Liver (tissue), 9 donors: Measurements from ENCODE around the gene DHX30. TPM values are rescaled to one million over a fixed set of nuclear protein-coding genes. Genes with fewer than 3 reads are reported as not detected.

ENCODE experiments used
- DNase-seq: peaks from one replicate; pipeline ENCODE4 v3.0.0-alpha.2; 2017; ENCODE audit warnings: low spot score
- H3K27ac ChIP-seq, 2 donors: one replicate each; pipeline ENCODE4 v1.7.0; 2013; ENCODE audit warnings: inconsistent platforms in 2 of 2, low read length in 2 of 2, control low read depth in 1 of 2, low read depth in 1 of 2, mild to moderate bottlenecking in 1 of 2
- H3K27me3 ChIP-seq, 4 donors: one replicate each; pipeline versions ENCODE4 v1.6.1 to v1.7.0; 2013; ENCODE audit warnings: low read length in 3 of 4, inconsistent platforms in 1 of 4, mild to moderate bottlenecking in 1 of 4, moderate library complexity in 1 of 4; ENCODE audit not compliant: control insufficient read depth in 4 of 4, insufficient read depth in 4 of 4
- H3K36me3 ChIP-seq, 4 donors: one replicate each; pipeline versions ENCODE4 v1.6.1 to v1.7.0; 2013; ENCODE audit warnings: low read length in 3 of 4, mild to moderate bottlenecking in 3 of 4, low read depth in 1 of 4, moderate library complexity in 1 of 4; ENCODE audit not compliant: control insufficient read depth in 4 of 4, insufficient read depth in 3 of 4
- H3K4me1 ChIP-seq, 4 donors: one replicate each; pipeline versions ENCODE4 v1.6.1 to v1.7.0; 2013; ENCODE audit warnings: low read length in 3 of 4, mild to moderate bottlenecking in 3 of 4, moderate library complexity in 1 of 4; ENCODE audit not compliant: control insufficient read depth in 4 of 4, insufficient read depth in 4 of 4
- H3K4me3 ChIP-seq, 3 donors: one replicate each; pipeline versions ENCODE4 v1.6.1 to v1.7.0; 2013; ENCODE audit warnings: low read length in 3 of 3, control low read depth in 1 of 3, low read depth in 1 of 3, mild to moderate bottlenecking in 1 of 3
- H3K9ac ChIP-seq, 2 donors: one replicate each; pipeline ENCODE4 v1.7.0; 2013; ENCODE audit warnings: low read length in 2 of 2, mild to moderate bottlenecking in 2 of 2, moderate library complexity in 2 of 2, control low read depth in 1 of 2, low read depth in 1 of 2
- H3K9me3 ChIP-seq, 4 donors: one replicate each; pipeline versions ENCODE4 v1.6.1 to v1.7.0; 2013; ENCODE audit warnings: low read length in 3 of 4; ENCODE audit not compliant: control insufficient read depth in 4 of 4
- ATF3 ChIP-seq: IDR thresholded peaks from 2 replicates; pipeline ENCODE4 v1.6.1; 2016; ENCODE audit warnings: antibody characterized with exemption
- CTCF ChIP-seq: fragments of 150-350 bp; IDR thresholded peaks from 2 replicates; pipeline ENCODE4 v1.5.1; 2017; ENCODE audit warnings: improper control_type of control experiment, low read depth, low read length; ENCODE audit not compliant: missing input control
- EGR1 ChIP-seq, 2 donors: IDR thresholded peaks; 2 replicates each; pipeline ENCODE4 v1.6.1; 2016 to 2018; ENCODE audit warnings: antibody characterized with exemption in 2 of 2, low read depth in 2 of 2
- FOXA1 ChIP-seq: IDR thresholded peaks from 2 replicates; pipeline ENCODE4 v1.6.1; 2016; ENCODE audit warnings: antibody characterized with exemption
- FOXA2 ChIP-seq: IDR thresholded peaks from 2 replicates; pipeline ENCODE4 v1.6.1; 2016; ENCODE audit warnings: antibody characterized with exemption
- GABPA ChIP-seq, 2 donors: IDR thresholded peaks in 1 of 2; conservative IDR thresholded peaks in 1 of 2; 2 replicates each; pipeline ENCODE4 v1.6.1; 2016; ENCODE audit warnings: antibody characterized with exemption in 2 of 2, mild to moderate bottlenecking in 1 of 2, moderate library complexity in 1 of 2
- HNF4A ChIP-seq, 2 donors: conservative IDR thresholded peaks; 2 replicates each; pipeline ENCODE4 v1.6.1; 2016; ENCODE audit warnings: antibody characterized with exemption in 2 of 2, mild to moderate bottlenecking in 2 of 2
- HNF4G ChIP-seq: IDR thresholded peaks from 2 replicates; pipeline ENCODE4 v1.6.1; 2016; ENCODE audit warnings: antibody characterized with exemption
- JUND ChIP-seq, 2 donors: IDR thresholded peaks; 2 replicates each; pipeline ENCODE4 v1.6.1; 2016; ENCODE audit warnings: antibody characterized with exemption in 2 of 2
- MAX ChIP-seq: IDR thresholded peaks from 2 replicates; pipeline ENCODE4 v1.6.1; 2016; ENCODE audit warnings: antibody characterized with exemption
- NR2F2 ChIP-seq: IDR thresholded peaks from 2 replicates; pipeline ENCODE4 v1.6.1; 2016; ENCODE audit warnings: antibody characterized with exemption
- RAD21 ChIP-seq, 2 donors: IDR thresholded peaks; 2 replicates each; pipeline ENCODE4 v1.6.1; 2016; ENCODE audit warnings: antibody characterized with exemption in 2 of 2, mild to moderate bottlenecking in 2 of 2
- REST ChIP-seq: IDR thresholded peaks from 2 replicates; pipeline ENCODE4 v1.6.1; 2016; ENCODE audit warnings: antibody characterized with exemption, mild to moderate bottlenecking
- RXRA ChIP-seq, 2 donors: IDR thresholded peaks; 2 replicates each; pipeline ENCODE4 v1.6.1; 2017 to 2018; ENCODE audit warnings: antibody characterized with exemption in 2 of 2, mild to moderate bottlenecking in 1 of 2
- SP1 ChIP-seq: IDR thresholded peaks from 2 replicates; pipeline ENCODE4 v1.6.1; 2018; ENCODE audit warnings: antibody characterized with exemption, mild to moderate bottlenecking
- TAF1 ChIP-seq: conservative IDR thresholded peaks from 2 replicates; pipeline ENCODE4 v1.6.1; 2016; ENCODE audit warnings: antibody characterized with exemption, mild to moderate bottlenecking
- YY1 ChIP-seq: IDR thresholded peaks from 2 replicates; pipeline ENCODE4 v1.6.1; 2016; ENCODE audit warnings: antibody characterized with exemption, mild to moderate bottlenecking
- ZBTB33 ChIP-seq: IDR thresholded peaks from 2 replicates; pipeline ENCODE4 v1.6.1; 2016; ENCODE audit warnings: antibody characterized with exemption
- WGBS: extraction: QIAGEN DNeasy Blood & Tissue Kit; methylation state at CpG from one replicate; pipeline ENCODE4 v1.1.7; 2013; 5-methylcytosine and 5-hydroxymethylcytosine counted together
- polyA plus RNA-seq, 2 donors: library from polyadenylated mRNA; stranded (reverse) in 1 of 2; unstranded in 1 of 2; fragments of 200-250 nt in 1 of 2; fragments of >200 nt in 1 of 2; fragmentation: Nextera tagmentation in 1 of 2; extraction: Ambion mirVana in 1 of 2; gene quantifications; one replicate each; pipeline versions ENCODE4 v1.2.1 to v1.2.3, GENCODE V29; 2013 to 2015
- total RNA-seq, 2 donors: library from RNA; depleted of rRNA; stranded (reverse); fragments of >200 nt; gene quantifications; one replicate each; pipeline ENCODE4 v1.2.3, GENCODE V29; 2014
- donor health status: healthy.
- donor health status: healthy.
- donor health status: healthy.
- donor health status: healthy.
- donor health status: healthy.

Gene DHX30
- total and polyA plus RNA-seq, 4 donors, result 18.3 to 39.9 (median 26.3) TPM

GRCh38 chr3:47836986-47837385 is 34.0 kb downstream of the DHX30 start:
- H3K36me3 ChIP-seq, result peaks cover 18 to 61% (median 28%) of the 10 kb centered on the region in 4 donors
- H3K9me3 ChIP-seq, result no peaks in the 10 kb centered on the region
- WGBS, result 93% methylated on average over 7 of the region's 7 CpGs
- H3K4me1 ChIP-seq, result no peaks in the 10 kb centered on the region
- TF ChIP-seq NR2F2, result no peak
- TF ChIP-seq HNF4A (conservative IDR thresholded peaks at IDR 0.05), result no peak
- TF ChIP-seq JUND (IDR thresholded peaks at IDR 0.05), result no peak
- TF ChIP-seq ATF3, result no peak
- TF ChIP-seq SP1, result no peak
- TF ChIP-seq TAF1, result no peak
- TF ChIP-seq CTCF, result no peak
- TF ChIP-seq FOXA1, result no peak
- TF ChIP-seq RXRA (IDR thresholded peaks at IDR 0.05), result no peak
- no peak for TF ChIP-seq GABPA (IDR thresholded peaks at IDR 0.05 in 1 of 2, conservative IDR thresholded peaks at IDR 0.05 in 1 of 2)
- TF ChIP-seq EGR1 (IDR thresholded peaks at IDR 0.05; ENCODE audit: low read depth in 2 of 2), result no peak
- no peak for TF ChIP-seq REST
- no peak for TF ChIP-seq ZBTB33
- TF ChIP-seq RAD21 (IDR thresholded peaks at IDR 0.05), result no peak
- TF ChIP-seq FOXA2, result no peak
- no peak overlapping the region for H3K27ac ChIP-seq
- no peak overlapping the region for H3K4me3 ChIP-seq
- no peak overlapping the region for H3K9ac ChIP-seq
- no peak for DNase-seq
- no peaks in the 10 kb centered on the region for H3K27me3 ChIP-seq

- Histone ChIP-seq H3K27me3 (no peaks in the 10 kb centered on the region), H3K36me3 (peaks cover 14 to 67% (median 32%) of the 10 kb centered on the region in 4 donors), H3K4me1 (no peaks in the 10 kb centered on the region), H3K4me3 (no peak overlapping the region), H3K9ac (no peak overlapping the region), H3K27ac (no peak overlapping the region), H3K9me3 (no peaks in the 10 kb centered on the region)
- WGBS, result 91% methylated on average over 5 of the region's 5 CpGs
- TF ChIP-seq GABPA (IDR thresholded peaks at IDR 0.05 in 1 of 2, conservative IDR thresholded peaks at IDR 0.05 in 1 of 2), result no peak
- TF ChIP-seq MAX, result no peak
- TF ChIP-seq YY1, result no peak
- no peak for TF ChIP-seq JUND (IDR thresholded peaks at IDR 0.05)
- no peak for TF ChIP-seq EGR1 (IDR thresholded peaks at IDR 0.05; ENCODE audit: low read depth in 2 of 2)
- no peak for TF ChIP-seq HNF4A (conservative IDR thresholded peaks at IDR 0.05)
- TF ChIP-seq TAF1, result no peak
- no peak for TF ChIP-seq RXRA (IDR thresholded peaks at IDR 0.05)
- no peak for TF ChIP-seq REST
- no peak for TF ChIP-seq CTCF
- no peak for TF ChIP-seq FOXA2
- no peak for TF ChIP-seq HNF4G
- no peak for TF ChIP-seq NR2F2
- TF ChIP-seq SP1, result no peak
- TF ChIP-seq RAD21 (IDR thresholded peaks at IDR 0.05), result no peak
- DNase-seq, result no peak
These were observed 35.6 kb downstream of the DHX30 start for GRCh38 chr3:47838503-47838902.
